ENCODE results near the gene CRB2. TPM values are rescaled to one million over a fixed set of nuclear protein-coding genes. Genes with fewer than 3 reads are reported as not detected.

CRB2 gene
- total RNA-seq, 1 donor from 2014 or later = 2.4 TPM

Small RNAs within 50 kb of the gene (small RNA-seq; reads per million reads assigned to genes)
- gene MIR601 = not detected

Other genes starting within 250 kb of the CRB2 start
- 84.8 TPM for gene STRBP, start 87.6 kb upstream of the CRB2 start, total RNA-seq